ENCODE measurements around the gene AVEN. TPM values are rescaled to one million over a fixed set of nuclear protein-coding genes. Genes with fewer than 3 reads are reported as not detected.

AVEN gene
- polyA plus RNA-seq, 1 donor (not counting 4 experiments of a cell fraction or from before 2014, with no cell fraction given): 16.6 TPM

- Histone ChIP-seq H3K27ac (ENCODE audit: control insufficient read depth, insufficient read depth, low read length) (no peak overlapping the region), H3K4me2 (ENCODE audit: control insufficient read depth, extremely low read depth, insufficient read depth, low read depth, low read length) (no peak overlapping the region), H3K9ac (ENCODE audit: control insufficient read depth, extremely low read depth, insufficient read depth, low read length) (no peak overlapping the region)
Measured at GRCh38 chr15:33882921-33883320, 156.1 kb downstream of the AVEN start.

GRCh38 chr15:33874156-33874555 is 164.8 kb downstream of the AVEN start:
- Histone ChIP-seq H3K9me3 (ENCODE audit: control insufficient read depth, low read depth, low read length) (no peaks in the 10 kb centered on the region), H3K27me3 (ENCODE audit: control insufficient read depth, extremely low read depth, insufficient read depth, low read length) (no peaks in the 10 kb centered on the region), H3K4me1 (ENCODE audit: control insufficient read depth, extremely low read depth, insufficient read depth, low read length) (peaks cover 4% of the 10 kb centered on the region), H3K79me2 (ENCODE audit: control insufficient read depth, insufficient read depth, low read length) (no peaks in the 10 kb centered on the region), H4K20me1 (ENCODE audit: control insufficient read depth, extremely low read depth, insufficient read depth, low read length) (no peaks in the 10 kb centered on the region), H3K9ac (ENCODE audit: control insufficient read depth, extremely low read depth, insufficient read depth, low read length) (no peak overlapping the region), H3K4me3 (ENCODE audit: control insufficient read depth in 2 of 3, extremely low read depth in 1 of 3, insufficient read depth in 2 of 3, low read depth in 1 of 3, low read length in 3 of 3) (no peak overlapping the region), H2AFZ (ENCODE audit: control insufficient read depth, low read length) (no peak overlapping the region), H3K36me3 (ENCODE audit: control insufficient read depth in 2 of 2, extremely low read depth in 1 of 2, insufficient read depth in 2 of 2, low read length in 2 of 2) (no peaks in the 10 kb centered on the region), H3K27ac (ENCODE audit: control insufficient read depth, insufficient read depth, low read length) (no peak overlapping the region), H3K4me2 (ENCODE audit: control insufficient read depth, extremely low read depth, insufficient read depth, low read depth, low read length) (no peak overlapping the region), H3K9me1 (ENCODE audit: control insufficient read depth, extremely low read depth, insufficient read depth, low read length) (no peaks in the 10 kb centered on the region)
- dilution Hi-C loops (cut with MboI; ENCODE audit: extremely low pct_ligation_motif_present, low sequenced_read_pairs): no loop called here
- TF ChIP-seq EZH2 (IDR thresholded peaks at IDR 0.05; ENCODE audit: low read length): no peak
- TF ChIP-seq CTCF (optimal IDR thresholded peaks at IDR 0.05 in 1 of 3, IDR thresholded peaks at IDR 0.05 in 1 of 3, conservative IDR thresholded peaks at IDR 0.05 in 1 of 3; ENCODE audit: extremely low read depth in 1 of 3, insufficient read depth in 2 of 3, low read length in 3 of 3): no peak
- FAIRE-seq (peak; percentile 76), DNase-seq (ENCODE audit: low read depth, low spot score) (no peak)

More at GRCh38 chr15:33882921-33883320, 156.1 kb downstream of the AVEN start:
- Histone ChIP-seq H3K9me3 (ENCODE audit: control insufficient read depth, low read depth, low read length) (no peaks in the 10 kb centered on the region), H3K4me3 (ENCODE audit: control insufficient read depth in 2 of 3, extremely low read depth in 1 of 3, insufficient read depth in 2 of 3, low read depth in 1 of 3, low read length in 3 of 3) (no peak overlapping the region), H3K4me1 (ENCODE audit: control insufficient read depth, extremely low read depth, insufficient read depth, low read length) (no peaks in the 10 kb centered on the region), H2AFZ (ENCODE audit: control insufficient read depth, low read length) (no peak overlapping the region), H3K79me2 (ENCODE audit: control insufficient read depth, insufficient read depth, low read length) (no peaks in the 10 kb centered on the region), H3K9me1 (ENCODE audit: control insufficient read depth, extremely low read depth, insufficient read depth, low read length) (no peaks in the 10 kb centered on the region), H4K20me1 (ENCODE audit: control insufficient read depth, extremely low read depth, insufficient read depth, low read length) (no peaks in the 10 kb centered on the region), H3K36me3 (ENCODE audit: control insufficient read depth in 2 of 2, extremely low read depth in 1 of 2, insufficient read depth in 2 of 2, low read length in 2 of 2) (no peaks in the 10 kb centered on the region), H3K27me3 (ENCODE audit: control insufficient read depth, extremely low read depth, insufficient read depth, low read length) (no peaks in the 10 kb centered on the region)
- FAIRE-seq: no peak
- dilution Hi-C loops (cut with MboI; ENCODE audit: extremely low pct_ligation_motif_present, low sequenced_read_pairs): no loop called here
- no peak for DNase-seq (ENCODE audit: low read depth, low spot score)
- TF ChIP-seq CTCF (optimal IDR thresholded peaks at IDR 0.05 in 1 of 3, IDR thresholded peaks at IDR 0.05 in 1 of 3, conservative IDR thresholded peaks at IDR 0.05 in 1 of 3; ENCODE audit: extremely low read depth in 1 of 3, insufficient read depth in 2 of 3, low read length in 3 of 3) (no peak), EZH2 (IDR thresholded peaks at IDR 0.05; ENCODE audit: low read length) (no peak)
